ENCODE measurements around the gene NTNG2.

NTNG2 gene

GRCh38 chr9:132201139-132201538 lies 39.3 kb downstream of the NTNG2 start (continued):
- TF ChIP-seq REST (tag by site-specific recombination; IDR thresholded peaks at IDR 0.05) (no peak), ZNF692 (tag by site-specific recombination; IDR thresholded peaks at IDR 0.05) (no peak), ZNF830 (tag by site-specific recombination; IDR thresholded peaks at IDR 0.05; ENCODE audit: low read depth) (no peak), BCL11B (tag by site-specific recombination; IDR thresholded peaks at IDR 0.05; ENCODE audit: low read depth) (no peak), ZNF549 (tag by site-specific recombination; IDR thresholded peaks at IDR 0.05) (no peak), TSHZ1 (tag by site-specific recombination; IDR thresholded peaks at IDR 0.05; ENCODE audit: borderline replicate concordance) (no peak), ZNF211 (tag by site-specific recombination; IDR thresholded peaks at IDR 0.05; ENCODE audit: low read depth) (no peak), ZNF292 (tag by site-specific recombination; IDR thresholded peaks at IDR 0.05; ENCODE audit: borderline replicate concordance, low read depth) (no peak), ZNF658 (tag by site-specific recombination; IDR thresholded peaks at IDR 0.05) (no peak)

- POLR2A ChIA-PET: interaction anchor here (1.2 kb wide), 2 partner anchors 12 to 13 kb away, joined by 3 read pairs; no protein-coding TSS in a partner anchor
- H3K36me3 ChIP-seq (ENCODE audit: control insufficient read depth in 2 of 2, insufficient read depth in 1 of 2, low read length in 2 of 2): no peaks in the 10 kb centered on the region
- no peak overlapping the region for H3K27ac ChIP-seq (ENCODE audit: extremely low read depth, low read depth, low read length)
- CTCF ChIA-PET: interaction anchor here (0.7 to 3.2 kb wide), 4 partner anchors 11 to 34 kb away, joined by 3 to 13 read pairs (median 9); no protein-coding TSS in a partner anchor
- 0 out of 2 replicates have a peak, but pooled peaks cover 3% of the 10 kb centered on the region for H3K4me1 ChIP-seq (ENCODE audit: control insufficient read depth, insufficient read depth, low read length)
- H3K4me3 ChIP-seq (ENCODE audit: low read depth, low read length): no peak overlapping the region
- H3K9me3 ChIP-seq (ENCODE audit: control insufficient read depth, insufficient read depth, low read depth, low read length): no peaks in the 10 kb centered on the region
- TF ChIP-seq ZNF654 (tag by site-specific recombination; IDR thresholded peaks at IDR 0.05; ENCODE audit: low read depth) (no peak), ZNF571 (tag by site-specific recombination; IDR thresholded peaks at IDR 0.05) (no peak), GLIS2 (tag by site-specific recombination; IDR thresholded peaks at IDR 0.05) (peak; percentile 53), ZNF23 (tag by site-specific recombination; IDR thresholded peaks at IDR 0.05; ENCODE audit: borderline replicate concordance) (no peak), ZNF664 (tag by site-specific recombination; IDR thresholded peaks at IDR 0.05) (no peak), BCL11B (tag by site-specific recombination; IDR thresholded peaks at IDR 0.05; ENCODE audit: low read depth) (no peak), GLI4 (tag by site-specific recombination; IDR thresholded peaks at IDR 0.05) (no peak), GFI1B (tag by site-specific recombination; IDR thresholded peaks at IDR 0.05) (peak; percentile 59; the same call in 1 of the 2 replicates)
- TF ChIP-seq, protein P1, sequence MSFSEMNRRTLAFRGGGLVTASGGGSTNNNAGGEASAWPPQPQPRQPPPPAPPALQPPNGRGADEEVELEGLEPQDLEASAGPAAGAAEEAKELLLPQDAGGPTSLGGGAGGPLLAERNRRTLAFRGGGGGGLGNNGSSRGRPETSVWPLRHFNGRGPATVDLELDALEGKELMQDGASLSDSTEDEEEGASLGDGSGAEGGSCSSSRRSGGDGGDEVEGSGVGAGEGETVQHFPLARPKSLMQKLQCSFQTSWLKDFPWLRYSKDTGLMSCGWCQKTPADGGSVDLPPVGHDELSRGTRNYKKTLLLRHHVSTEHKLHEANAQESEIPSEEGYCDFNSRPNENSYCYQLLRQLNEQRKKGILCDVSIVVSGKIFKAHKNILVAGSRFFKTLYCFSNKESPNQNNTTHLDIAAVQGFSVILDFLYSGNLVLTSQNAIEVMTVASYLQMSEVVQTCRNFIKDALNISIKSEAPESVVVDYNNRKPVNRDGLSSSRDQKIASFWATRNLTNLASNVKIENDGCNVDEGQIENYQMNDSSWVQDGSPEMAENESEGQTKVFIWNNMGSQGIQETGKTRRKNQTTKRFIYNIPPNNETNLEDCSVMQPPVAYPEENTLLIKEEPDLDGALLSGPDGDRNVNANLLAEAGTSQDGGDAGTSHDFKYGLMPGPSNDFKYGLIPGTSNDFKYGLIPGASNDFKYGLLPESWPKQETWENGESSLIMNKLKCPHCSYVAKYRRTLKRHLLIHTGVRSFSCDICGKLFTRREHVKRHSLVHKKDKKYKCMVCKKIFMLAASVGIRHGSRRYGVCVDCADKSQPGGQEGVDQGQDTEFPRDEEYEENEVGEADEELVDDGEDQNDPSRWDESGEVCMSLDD (tag by site-specific recombination; IDR thresholded peaks at IDR 0.05): no peak
- TF ChIP-seq, protein P2, sequence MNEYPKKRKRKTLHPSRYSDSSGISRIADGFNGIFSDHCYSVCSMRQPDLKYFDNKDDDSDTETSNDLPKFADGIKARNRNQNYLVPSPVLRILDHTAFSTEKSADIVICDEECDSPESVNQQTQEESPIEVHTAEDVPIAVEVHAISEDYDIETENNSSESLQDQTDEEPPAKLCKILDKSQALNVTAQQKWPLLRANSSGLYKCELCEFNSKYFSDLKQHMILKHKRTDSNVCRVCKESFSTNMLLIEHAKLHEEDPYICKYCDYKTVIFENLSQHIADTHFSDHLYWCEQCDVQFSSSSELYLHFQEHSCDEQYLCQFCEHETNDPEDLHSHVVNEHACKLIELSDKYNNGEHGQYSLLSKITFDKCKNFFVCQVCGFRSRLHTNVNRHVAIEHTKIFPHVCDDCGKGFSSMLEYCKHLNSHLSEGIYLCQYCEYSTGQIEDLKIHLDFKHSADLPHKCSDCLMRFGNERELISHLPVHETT (tag by site-specific recombination; IDR thresholded peaks at IDR 0.05): no peak
- TF ChIP-seq, protein P3, sequence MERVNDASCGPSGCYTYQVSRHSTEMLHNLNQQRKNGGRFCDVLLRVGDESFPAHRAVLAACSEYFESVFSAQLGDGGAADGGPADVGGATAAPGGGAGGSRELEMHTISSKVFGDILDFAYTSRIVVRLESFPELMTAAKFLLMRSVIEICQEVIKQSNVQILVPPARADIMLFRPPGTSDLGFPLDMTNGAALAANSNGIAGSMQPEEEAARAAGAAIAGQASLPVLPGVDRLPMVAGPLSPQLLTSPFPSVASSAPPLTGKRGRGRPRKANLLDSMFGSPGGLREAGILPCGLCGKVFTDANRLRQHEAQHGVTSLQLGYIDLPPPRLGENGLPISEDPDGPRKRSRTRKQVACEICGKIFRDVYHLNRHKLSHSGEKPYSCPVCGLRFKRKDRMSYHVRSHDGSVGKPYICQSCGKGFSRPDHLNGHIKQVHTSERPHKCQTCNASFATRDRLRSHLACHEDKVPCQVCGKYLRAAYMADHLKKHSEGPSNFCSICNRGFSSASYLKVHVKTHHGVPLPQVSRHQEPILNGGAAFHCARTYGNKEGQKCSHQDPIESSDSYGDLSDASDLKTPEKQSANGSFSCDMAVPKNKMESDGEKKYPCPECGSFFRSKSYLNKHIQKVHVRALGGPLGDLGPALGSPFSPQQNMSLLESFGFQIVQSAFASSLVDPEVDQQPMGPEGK (tag by site-specific recombination; IDR thresholded peaks at IDR 0.05): 0 out of 2 replicates have a peak, but pooled peaks have one; percentile 38
Measured at GRCh38 chr9:132201780-132202703, 40.2 kb downstream of the NTNG2 start.
